ENCODE measurements around the gene COA1.
"Not testable (repeated sequence)": the region's sequence is repeated elsewhere in the genome, so short reads cannot be mapped to it uniquely, and the experiment has no call there.

Gene COA1

DNA sequence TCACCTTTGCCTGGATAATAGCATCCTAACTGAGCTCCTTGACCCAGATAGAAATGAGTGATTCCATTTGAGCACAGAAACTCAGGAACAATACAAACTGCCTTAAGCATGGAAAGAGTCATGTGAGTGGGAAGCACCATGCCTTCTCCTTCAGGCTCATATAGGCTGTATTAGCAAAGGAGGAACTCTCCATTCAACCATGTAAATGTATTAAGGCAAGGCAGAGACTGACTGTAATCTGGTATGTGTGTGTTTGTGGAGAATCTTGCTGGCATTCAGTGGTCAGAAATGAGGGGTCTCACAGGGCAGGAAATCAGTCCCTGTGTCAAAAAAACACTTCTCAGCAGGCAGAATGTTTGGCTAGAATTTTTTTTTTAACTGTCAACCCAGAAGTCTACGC is 40.2 kb downstream of the COA1 start:
- no peak for DNase-seq (ENCODE audit: low read depth in 2 of 2)

DNA sequence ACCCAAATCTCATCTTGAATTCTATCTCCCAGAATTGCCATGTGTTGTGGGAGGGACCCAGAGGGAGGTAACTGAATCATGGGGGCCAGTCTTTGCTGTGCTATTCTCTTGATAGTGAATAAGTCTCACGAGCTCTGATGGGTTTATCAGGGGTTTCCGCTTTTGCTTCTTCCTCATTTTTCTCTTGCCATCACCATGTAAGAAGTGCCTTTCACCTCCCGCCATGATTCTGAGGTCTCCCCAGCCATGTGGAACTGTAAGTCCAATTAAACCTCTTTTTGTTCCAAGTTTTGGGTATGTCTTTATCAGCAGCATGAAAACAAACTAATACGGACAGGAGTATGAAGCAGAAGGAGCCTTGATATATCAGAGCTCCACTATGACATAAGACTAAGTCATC is 41.5 kb downstream of the COA1 start:
- DNase-seq (ENCODE audit: low read depth in 2 of 2): not testable (repeated sequence)

GRCh38 chr7:43686991-43687390 is 42.3 kb downstream of the COA1 start:
- DNase-seq (ENCODE audit: low read depth in 2 of 2): no peak

- DNase-seq (ENCODE audit: low read depth in 2 of 2): no peak
Measured at GRCh38 chr7:43680736-43681135, 48.6 kb downstream of the COA1 start.

DNA sequence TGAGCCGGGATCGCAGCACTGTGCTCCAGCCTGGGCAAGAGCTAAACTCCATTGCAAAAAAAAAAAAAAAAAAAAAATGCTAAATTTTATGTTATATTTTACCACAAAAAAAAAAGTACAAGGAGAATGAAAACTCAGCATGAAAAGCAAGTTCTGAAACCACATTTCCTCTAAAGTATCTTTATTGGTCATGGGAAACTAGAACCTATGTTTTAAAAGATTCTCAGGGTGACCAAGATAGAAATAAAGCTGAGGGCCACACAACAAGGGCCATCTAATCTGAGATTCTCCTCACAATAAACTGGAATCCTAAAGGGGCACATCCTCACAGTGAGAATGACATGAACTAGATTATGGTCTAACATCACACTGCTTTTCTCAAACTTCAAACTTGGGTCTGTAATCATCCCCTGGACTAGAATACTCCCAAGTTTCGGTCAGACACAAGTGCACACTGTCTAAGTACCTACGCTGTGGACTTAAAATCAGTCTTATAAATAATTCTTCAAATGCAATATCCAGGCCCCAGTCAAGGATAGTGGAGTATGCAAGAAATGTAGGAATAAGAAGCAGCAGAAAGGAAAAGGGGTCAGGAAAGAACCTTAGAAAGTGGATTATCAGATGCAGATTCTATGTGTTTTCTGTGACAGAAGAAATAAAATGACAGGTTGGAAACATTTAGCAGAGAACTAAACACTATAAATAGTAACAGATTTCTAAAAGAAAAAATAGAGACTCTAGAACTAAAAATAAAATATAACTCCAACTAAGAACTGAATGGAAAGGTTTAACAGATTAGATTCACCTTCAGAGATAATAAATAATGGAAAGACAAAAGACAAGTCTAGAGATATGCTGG is 49.9 kb downstream of the COA1 start:
- DNase-seq (ENCODE audit: low read depth in 2 of 2): no peak

DNA sequence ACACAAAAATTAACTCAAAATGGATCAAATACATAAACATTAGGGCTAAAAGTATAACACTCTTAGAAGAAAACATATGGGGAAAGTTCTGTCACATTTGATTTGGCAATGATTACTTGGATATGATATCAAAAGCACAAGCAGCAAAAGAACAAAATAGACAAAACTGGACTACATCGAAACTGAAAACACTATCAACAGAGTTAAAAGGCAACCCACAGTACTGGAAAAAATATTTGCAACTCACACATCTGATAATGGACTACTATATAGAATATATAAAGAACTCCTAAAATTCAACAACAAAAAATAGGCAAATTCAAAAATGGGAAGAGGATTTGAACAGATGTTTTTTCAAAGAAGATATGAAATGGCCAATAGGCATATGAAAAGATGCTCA is 51.0 kb downstream of the COA1 start:
- no peak for DNase-seq (ENCODE audit: low read depth in 2 of 2)

GRCh38 chr7:43677864-43678263 is 51.5 kb downstream of the COA1 start:
- DNase-seq (ENCODE audit: low read depth in 2 of 2): no peak

GRCh38 chr7:43674559-43675436 is 54.5 kb downstream of the COA1 start:
- no peak for DNase-seq (ENCODE audit: low read depth in 2 of 2)

GRCh38 chr7:43673243-43673976 is 55.9 kb downstream of the COA1 start:
- not testable (repeated sequence) for DNase-seq (ENCODE audit: low read depth in 2 of 2)

DNA sequence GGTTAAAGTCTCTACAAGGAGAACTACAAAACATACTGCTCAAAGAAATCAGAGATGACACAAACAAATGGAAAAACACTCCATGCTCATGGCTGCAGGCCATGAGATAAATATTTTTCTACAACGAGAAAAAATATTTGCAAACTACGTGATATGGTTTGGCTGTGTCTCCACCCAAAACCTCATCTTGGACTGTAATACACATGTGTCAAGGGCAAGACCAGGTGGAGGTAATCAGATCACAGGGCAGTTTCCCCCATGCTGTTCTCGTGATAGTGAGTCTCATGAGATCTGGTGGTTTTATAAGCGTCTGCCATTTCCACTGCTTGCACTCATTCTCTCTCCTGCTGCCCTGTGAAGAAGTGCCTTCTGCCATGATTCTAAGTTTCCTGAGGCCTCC is 57.8 kb downstream of the COA1 start:
- no peak for DNase-seq (ENCODE audit: low read depth in 2 of 2)

GRCh38 chr7:43669286-43670081 is 59.8 kb downstream of the COA1 start:
- DNase-seq (ENCODE audit: low read depth in 2 of 2): peak; percentile 54 to 67

- DNase-seq (ENCODE audit: low read depth in 2 of 2): no peak
Measured at GRCh38 chr7:43668035-43668434, 61.3 kb downstream of the COA1 start.

GRCh38 chr7:43666938-43667337 is 62.4 kb downstream of the COA1 start:
- no peak for DNase-seq (ENCODE audit: low read depth in 2 of 2)

DNA sequence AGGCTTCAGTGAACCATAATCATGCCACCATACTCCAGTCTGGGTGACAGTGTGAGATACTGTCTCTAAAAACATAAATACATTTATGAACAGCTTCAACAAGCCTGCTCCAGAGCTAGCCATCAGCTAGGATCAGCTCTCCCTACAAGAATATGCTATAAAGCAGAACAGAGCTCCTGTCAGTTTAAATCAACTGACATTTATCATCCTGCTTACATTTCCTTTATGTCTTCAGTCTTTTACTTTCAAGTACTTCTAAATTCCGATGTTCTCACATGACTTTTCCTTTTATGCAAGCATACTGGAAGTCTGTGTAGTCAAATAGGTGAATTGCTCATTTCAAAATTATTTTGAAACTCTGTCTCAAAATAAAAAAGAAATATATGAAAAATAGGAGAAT is 64.6 kb downstream of the COA1 start:
- DNase-seq (ENCODE audit: low read depth in 2 of 2): no peak

- DNase-seq (ENCODE audit: low read depth in 2 of 2): no peak
Measured at GRCh38 chr7:43660141-43660540, 69.2 kb downstream of the COA1 start.

DNA sequence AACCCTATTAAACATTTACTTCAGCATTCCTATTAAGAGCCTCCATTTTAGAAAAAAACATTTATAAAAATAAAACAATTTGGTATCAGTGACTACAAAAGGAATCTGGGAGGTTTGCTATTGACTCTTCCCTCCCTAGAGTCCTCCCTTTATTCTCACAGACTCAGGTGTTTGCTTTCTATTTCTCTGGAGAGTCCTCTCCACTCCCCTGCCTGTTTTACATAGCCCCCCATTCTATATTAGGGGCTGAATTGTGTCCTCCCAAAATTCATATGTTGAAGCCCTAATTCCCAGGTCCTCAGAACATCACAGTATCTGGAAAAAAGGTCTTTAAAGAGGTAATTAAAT is 69.8 kb downstream of the COA1 start:
- DNase-seq (ENCODE audit: low read depth in 2 of 2): no peak

DNA sequence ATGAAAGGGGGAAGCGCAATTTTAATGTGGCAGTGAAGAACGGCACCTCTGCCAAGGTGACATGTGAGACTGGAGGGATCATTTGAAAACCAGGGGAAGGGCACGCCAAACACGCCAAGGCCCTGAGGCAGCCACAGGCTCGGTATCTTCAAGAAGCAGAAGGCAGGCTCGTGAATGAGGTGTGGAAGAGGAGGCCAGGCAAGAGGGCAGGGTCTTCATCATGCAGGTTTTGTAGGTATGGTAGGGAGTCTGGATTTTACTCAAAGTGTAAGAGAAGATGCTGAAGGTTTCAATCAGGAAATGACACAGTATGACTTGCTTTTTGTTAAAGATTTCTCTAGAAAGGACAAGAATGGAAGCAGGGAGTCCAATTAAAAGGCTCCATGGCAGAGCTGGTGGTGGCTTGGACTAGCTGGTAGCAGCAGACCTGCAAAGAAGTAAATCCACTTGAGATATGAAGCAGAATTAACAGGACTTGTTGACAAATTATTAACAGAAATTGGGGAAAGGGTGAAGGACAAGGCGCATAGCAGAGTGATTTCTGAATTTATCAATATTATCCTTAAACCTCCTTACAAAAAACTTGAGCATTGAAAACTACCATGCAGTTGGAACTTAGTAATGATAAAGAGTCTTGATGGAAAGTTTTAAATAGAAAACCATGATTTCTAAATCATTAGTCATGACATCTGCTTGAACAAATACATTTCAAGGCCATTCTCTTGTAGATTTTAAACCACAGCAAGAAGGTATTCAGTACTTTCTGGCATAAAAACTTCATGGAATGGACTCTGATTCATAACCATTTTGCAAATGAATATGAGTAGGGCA is 70.4 kb downstream of the COA1 start:
- DNase-seq (ENCODE audit: low read depth in 2 of 2): no peak

GRCh38 chr7:43656997-43657396 is 72.3 kb downstream of the COA1 start:
- no peak for DNase-seq (ENCODE audit: low read depth in 2 of 2)

GRCh38 chr7:43655584-43655983 is 73.7 kb downstream of the COA1 start:
- DNase-seq (ENCODE audit: low read depth in 2 of 2): no peak

- no peak for DNase-seq (ENCODE audit: low read depth in 2 of 2)
Measured at GRCh38 chr7:43653891-43654504, 75.3 kb downstream of the COA1 start.
